NCI-H460 (cell line): Measurements from ENCODE around the gene ZNF627. TPM values are rescaled to one million over a fixed set of nuclear protein-coding genes. Genes with fewer than 3 reads are reported as not detected.
"Not testable (repeated sequence)": the region's sequence is repeated elsewhere in the genome, so short reads cannot be mapped to it uniquely, and the experiment has no call there.

Experiments used
- DNase-seq: peaks from one replicate; pipeline ENCODE4 v3.0.0-alpha.2; 2016; ENCODE audit warnings: low read depth; ENCODE audit errors: extremely low read depth
- polyA plus RNA-seq: library from polyadenylated mRNA; depleted of rRNA; stranded (reverse); fragments of >200 nt; gene quantifications from 2 replicates; pipeline ENCODE4 v1.2.3, GENCODE V29; 2014; cell fraction: nucleus; rRNA removed
- total RNA-seq: library from RNA; depleted of rRNA; stranded (reverse); fragments of >200 nt; shearing (Covaris generic); gene quantifications from 2 replicates; pipeline ENCODE4 v1.2.3, GENCODE V29; 2014; rRNA removed

ZNF627 gene
- 9.6 and 10.9 TPM in 2 replicates for total RNA-seq
- polyA plus RNA-seq = 3.9 and 4.2 TPM in 2 replicates

DNA sequence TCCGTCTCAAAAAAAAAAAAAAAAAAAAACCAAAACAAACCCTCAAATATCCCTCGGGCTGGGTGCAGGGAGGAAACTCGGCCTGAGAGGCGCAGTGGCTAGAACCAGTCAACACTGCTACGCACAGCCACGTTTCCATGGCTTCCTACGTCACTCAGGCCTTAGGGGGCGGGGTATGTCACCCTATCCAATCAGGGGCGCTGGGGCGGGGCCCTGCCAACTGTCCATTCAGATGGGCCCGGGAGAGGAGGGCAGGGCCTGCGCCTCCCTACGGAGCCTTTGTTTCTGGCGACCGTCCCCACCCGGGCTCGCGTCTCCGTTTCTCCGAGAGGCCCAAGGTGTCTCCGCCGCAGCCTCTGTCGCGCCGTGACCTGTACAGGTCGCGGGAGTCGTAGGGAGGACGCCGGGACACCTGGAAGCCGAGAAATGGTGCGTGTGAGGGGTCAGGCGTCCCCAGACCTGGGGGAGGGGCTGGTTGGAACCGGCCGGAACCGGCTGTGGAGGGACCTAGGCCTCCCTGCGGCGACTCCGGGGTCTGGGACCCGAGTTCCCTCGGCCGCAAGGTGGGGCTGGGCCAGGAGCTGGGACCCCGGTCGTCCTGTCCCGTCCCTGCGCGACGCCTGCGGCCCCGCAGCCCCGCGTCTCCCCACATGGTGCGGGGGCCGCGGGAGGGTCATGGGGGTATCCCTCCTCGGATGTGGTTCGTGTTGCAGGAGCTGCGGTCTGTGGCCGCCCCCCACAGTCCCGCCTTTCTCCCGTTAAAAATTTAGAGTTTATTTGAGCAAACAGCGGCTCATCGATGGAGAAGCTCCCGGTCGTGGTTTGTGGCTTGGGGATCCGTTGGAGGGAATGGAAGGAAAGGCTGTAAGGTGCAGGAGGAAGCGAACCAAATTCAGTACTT is at the start of gene ZNF627:
TSS of gene ZNF627 (plus strand) at position 282 of the 901 bp plus-strand sequence. CDS start at position 427, 145 bp downstream.
- peak; percentile 94 for DNase-seq

GRCh38 chr19:11547929-11548700 is 49.2 kb upstream of the ZNF627 start:
- no peak for DNase-seq

GRCh38 chr19:11549386-11549953 is 47.8 kb upstream of the ZNF627 start:
- DNase-seq = no peak

DNA sequence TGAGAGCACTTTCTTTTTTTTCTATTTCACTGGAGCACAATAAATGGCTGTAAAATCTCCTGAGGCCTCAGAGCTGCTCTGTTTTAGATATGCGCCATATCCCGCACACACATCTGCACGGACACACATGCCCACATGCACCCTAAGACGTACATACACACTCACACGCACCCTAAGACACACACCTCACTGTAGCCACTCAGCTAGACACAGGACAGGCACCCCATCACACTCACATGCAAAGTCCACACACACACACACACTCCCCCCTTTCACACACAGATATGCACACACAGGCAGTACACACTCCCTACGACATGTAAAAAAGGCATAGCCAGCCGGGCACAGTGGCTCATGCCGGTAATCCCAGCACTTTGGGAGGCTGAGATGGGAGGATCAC is 47.0 kb upstream of the ZNF627 start:
- DNase-seq = no peak

GRCh38 chr19:11551603-11552235 is 45.6 kb upstream of the ZNF627 start:
- no peak for DNase-seq

DNA sequence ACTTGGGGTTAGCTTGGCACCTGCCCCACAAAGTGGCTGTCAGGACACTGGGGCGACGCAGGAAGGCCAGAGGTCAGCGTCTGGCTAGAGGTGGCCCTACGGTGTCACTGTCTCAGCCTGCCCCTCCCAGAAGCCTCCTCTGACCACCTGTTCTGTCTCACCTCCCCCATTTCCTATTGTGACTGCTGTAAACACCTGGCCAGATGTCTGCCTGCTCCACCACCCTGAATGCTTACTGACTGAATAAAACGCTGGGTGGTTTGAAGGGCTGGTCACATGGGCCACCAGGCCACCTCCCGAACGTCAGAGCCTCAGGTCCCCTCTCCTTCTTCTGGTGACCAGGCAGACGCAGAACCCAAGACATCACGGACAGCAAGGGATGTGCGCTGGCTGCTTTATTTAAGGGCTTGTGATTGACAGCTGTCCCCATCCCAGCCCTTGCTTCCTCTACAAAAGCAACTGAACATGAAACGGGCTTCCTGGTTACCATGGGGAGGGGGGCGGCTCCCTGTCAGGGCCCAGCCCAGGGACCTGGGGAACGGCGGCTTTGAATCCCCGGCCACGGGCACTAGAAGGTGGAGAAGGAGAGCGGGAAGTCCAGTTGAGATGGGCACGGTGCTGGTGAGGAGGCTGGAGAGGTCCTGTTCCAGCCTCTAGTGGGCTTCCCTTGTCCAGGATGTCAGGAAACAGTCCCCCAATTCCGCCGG is 44.5 kb upstream of the ZNF627 start:
- DNase-seq = no peak

DNA sequence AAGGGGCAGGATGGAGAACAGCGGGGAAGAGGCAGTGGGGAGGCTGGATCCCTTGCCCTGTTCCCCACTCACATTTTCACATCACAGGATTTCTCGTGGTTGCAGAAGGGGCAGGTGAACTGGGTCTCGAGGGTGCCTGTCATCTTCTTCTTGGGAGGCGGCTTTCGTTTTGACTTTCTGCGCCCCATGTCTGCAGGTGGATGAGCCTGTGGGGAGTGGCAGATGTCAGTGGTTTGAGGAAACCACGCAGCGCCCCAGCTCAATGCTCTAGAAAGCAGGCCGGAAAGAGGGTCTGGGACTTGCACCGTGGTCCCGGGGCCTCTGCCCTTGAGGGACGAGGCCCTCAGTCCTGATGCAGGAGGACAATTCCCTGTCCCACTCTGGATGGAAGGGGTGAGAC is 43.1 kb upstream of the ZNF627 start:
- no peak for DNase-seq

DNA sequence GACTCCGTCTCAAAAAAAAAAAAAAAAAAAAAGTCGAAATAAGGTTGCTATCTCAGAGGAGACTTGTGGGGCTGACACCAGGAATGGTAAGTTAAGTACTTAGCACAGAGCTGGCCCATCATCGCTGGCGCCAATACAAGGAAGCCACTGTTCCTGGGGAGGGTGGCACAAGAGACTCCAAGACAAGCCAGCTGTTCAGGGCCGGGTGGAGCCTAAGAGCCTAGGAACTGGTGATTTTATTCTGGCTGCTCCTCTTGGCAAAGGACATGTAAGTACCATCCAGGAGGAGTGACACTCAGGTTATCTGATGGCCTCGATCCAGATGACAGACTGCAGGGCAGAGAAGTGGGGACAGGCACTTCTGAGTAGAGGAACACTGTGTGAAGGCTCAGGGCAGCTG is 42.0 kb upstream of the ZNF627 start:
- DNase-seq = no peak

DNA sequence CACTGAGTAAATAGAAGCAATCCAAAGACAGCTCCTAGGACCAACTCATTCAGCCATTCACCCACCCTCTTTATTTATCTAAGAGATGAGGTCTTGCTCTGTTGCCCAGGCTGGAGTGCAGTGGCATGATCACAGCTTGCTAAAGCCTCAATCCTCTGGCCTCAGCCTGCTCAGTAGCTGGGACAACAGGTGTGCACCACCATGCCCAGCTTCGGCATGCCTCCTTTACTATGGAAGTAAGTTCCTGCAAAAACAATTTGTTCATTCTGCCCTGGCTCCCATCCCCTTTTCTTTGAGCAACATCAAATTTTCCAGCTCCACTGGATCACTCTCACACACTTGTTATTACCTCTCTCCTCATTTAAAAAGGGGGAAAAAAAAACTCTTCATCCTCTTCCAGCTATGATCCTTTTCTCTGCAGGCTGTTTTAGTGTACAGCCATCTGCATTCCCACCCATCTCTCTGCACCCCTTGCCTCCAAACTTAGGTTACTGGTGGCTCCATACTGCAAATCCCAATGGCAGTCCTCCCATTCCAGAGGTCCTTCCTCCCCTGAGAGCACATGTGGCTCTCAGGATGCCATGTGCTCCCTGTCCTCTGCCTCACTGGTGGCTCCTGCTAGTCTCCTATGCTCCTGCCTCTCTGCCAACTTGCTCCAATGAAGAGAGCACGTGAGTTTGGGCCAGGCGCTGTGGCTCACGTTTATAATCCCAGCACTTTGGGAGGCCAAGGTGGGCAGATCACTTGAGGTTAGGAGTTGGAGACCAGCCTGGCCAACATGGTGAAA is 40.5 kb upstream of the ZNF627 start:
- DNase-seq = no peak

DNA sequence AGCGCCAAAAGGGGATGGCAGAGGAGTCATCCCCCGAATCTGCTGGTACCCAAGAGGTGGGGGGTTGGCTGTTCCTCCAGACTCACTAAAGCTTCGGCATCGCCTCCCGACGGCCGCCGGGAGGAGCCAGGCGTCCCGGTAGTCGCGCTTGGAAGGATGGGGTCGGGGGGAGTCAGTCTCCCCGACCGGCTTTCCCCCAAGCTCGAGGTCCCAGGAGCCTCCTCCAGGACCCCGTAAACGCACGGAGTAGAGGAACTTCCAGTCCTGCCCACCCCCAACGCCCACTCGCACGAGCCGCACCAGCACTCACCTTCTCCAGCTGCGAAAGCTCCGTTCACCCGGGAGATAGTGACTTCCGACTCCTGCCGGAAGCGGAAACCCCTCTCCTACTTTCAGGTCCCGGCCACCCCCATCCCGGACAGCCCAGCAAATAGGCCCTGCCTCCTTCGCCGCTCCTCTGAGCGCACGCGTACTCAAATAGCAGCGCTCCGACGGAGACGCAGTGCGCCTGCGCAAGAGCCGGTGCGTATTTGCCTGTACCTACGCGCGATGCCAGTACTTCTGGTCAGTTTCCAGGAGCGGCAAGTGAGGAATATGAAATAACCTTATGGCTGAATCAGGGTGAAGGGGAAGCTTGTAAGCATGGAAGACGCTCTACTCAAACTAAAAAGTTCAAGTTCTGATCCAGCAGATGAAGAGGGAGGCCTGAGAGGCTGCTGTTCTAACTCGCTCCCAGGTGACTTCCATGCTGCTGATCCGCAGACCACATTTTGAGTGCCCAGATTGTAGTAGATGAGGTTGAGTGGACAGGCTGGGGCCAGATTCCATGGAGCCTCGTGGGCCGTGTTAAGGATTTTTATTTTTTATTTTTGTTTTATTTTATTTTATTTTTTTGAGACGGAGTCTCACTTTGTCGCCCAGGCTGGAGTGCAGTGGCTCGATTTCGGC is 38.1 kb upstream of the ZNF627 start, which contains the start of gene ELOF1:
TSS of gene ELOF1 (minus strand) at position 350 of the 948 bp plus-strand sequence. CDS start 4,883 bp downstream, outside the sequence.
- DNase-seq = peak; percentile 95

DNA sequence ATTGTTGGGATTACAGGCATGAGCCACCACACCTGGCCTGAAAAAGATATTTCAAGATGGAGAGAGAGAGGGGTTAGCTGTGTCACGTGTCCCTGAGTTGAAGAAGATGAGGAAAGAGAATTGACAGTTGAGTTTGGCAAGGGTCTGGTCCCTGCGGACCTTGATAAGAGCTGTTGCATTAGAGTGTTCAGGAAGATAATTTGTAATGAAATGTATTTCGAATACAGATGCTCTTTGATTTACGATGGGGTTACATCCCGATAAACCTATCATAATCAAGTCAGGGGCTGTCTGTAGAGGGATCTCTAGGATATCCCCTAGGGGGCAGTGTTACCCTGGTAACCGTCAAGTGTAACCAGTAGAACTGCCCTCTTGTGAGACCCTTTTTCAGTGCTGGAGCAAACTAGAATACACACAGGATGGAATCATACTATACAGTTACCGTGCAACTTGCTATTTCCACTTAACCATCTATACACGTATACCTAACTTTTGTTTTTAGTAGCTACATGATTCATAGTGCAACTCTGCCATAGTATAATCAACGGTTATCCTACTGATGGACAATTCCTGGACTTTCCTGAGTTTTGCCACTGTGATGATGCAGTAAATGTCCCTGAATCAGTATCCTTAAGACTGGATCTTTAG is 36.8 kb upstream of the ZNF627 start:
- DNase-seq = peak; percentile 49

DNA sequence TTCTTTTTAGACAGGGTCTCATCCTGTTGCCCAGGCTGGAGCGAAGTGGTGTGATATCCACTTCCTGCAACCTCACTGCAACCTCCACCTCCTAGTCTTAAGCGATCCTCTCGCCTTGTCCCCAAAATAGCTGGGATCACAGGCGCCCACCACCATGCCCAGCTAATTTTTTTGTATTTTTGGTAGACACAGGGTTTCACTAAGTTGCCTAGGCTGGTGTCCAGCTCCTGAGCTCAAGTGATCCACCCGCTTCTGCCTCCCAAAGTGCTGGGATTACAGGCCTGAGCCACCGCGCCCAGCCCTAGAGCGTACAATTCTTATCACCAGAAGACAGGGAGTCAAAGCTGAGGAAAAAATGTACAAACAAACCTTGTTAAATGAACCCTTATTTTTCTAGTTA is 33.8 kb upstream of the ZNF627 start:
- DNase-seq = no peak

GRCh38 chr19:11564082-11564807 is 33.0 kb upstream of the ZNF627 start:
- not testable (repeated sequence) for DNase-seq

GRCh38 chr19:11565649-11565980 is 31.7 kb upstream of the ZNF627 start:
- not testable (repeated sequence) for DNase-seq

DNA sequence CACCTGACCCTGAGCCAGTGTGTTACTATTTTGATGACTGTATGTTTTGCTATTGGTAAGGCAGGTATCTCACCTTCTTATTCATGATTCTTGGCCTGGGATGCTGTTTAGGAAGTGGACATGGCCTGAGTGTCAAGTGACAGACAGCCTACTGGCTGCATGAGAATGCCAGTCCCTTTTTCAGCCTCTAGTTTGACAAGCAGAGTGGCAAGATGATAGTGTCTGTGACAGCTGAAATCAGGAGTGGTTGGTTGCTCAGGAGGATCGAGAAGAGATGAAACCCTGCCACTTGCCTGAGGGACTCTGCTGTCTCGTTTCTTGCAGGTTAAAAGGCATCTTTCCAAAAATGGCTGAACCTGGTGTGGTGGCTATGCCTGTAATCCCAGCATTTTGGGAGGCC is 31.1 kb upstream of the ZNF627 start:
- no peak for DNase-seq

- DNase-seq = no peak
Measured at GRCh38 chr19:11570039-11570462, 27.2 kb upstream of the ZNF627 start.

- DNase-seq = not testable (repeated sequence)
Measured at GRCh38 chr19:11573354-11573753, 23.9 kb upstream of the ZNF627 start.
